Kidney (tissue), 14 donors: Measurements from ENCODE around the gene DSCAM. TPM values are rescaled to one million over a fixed set of nuclear protein-coding genes. Genes with fewer than 3 reads are reported as not detected.

Source experiments
- DNase-seq, 5 donors: peaks; one replicate each; pipeline ENCODE4 v3.0.0-alpha.2; 2013 to 2020
- FAIRE-seq: peaks from 2 replicates; lab custom pipeline; 2012; peaks lifted over from hg19 to GRCh38; lab: Jason Lieb, UNC
- H3K27ac ChIP-seq, 2 donors: one replicate each; pipeline ENCODE4 v1.7.0; 2013; ENCODE audit warnings: low read depth in 2 of 2, low read length in 2 of 2, inconsistent platforms in 1 of 2
- H3K27me3 ChIP-seq: one replicate; pipeline ENCODE4 v1.7.1; 2013; ENCODE audit warnings: low read length, inconsistent platforms; ENCODE audit not compliant: control insufficient read depth, insufficient read depth
- H3K36me3 ChIP-seq, 3 donors: one replicate each; pipeline versions ENCODE4 v1.7.0 to v1.7.1; 2013; ENCODE audit warnings: low read length in 3 of 3, control low read depth in 1 of 3, inconsistent platforms in 1 of 3; ENCODE audit not compliant: insufficient read depth in 3 of 3, control insufficient read depth in 2 of 3
- H3K4me1 ChIP-seq, 3 donors: one replicate each; pipeline versions ENCODE4 v1.7.0 to v1.7.1; 2013; ENCODE audit warnings: low read length in 3 of 3, inconsistent platforms in 1 of 3, low read depth in 1 of 3; ENCODE audit not compliant: control insufficient read depth in 2 of 3, insufficient read depth in 2 of 3
- H3K4me3 ChIP-seq, 3 donors: one replicate each; pipeline versions ENCODE4 v1.7.0 to v1.8.1; 2013; ENCODE audit warnings: low read length in 3 of 3, control low read depth in 1 of 3, inconsistent platforms in 1 of 3
- H3K9ac ChIP-seq, 3 donors: one replicate each; pipeline versions ENCODE4 v1.7.0 to v1.7.1; 2013; ENCODE audit warnings: low read length in 3 of 3, control low read depth in 1 of 3, inconsistent platforms in 1 of 3
- H3K9me3 ChIP-seq, 3 donors: one replicate each; pipeline versions ENCODE4 v1.7.0 to v1.7.1; 2013; ENCODE audit warnings: low read length in 3 of 3, control low read depth in 1 of 3, inconsistent platforms in 1 of 3; ENCODE audit not compliant: control insufficient read depth in 2 of 3, insufficient read depth in 1 of 3
- intact Hi-C: fragments of 100-400 bp; cut with DNase I; formaldehyde crosslinking; loops from one replicate; pipeline ENCODE4 v1.11.1; 2022
- polyA plus RNA-seq: library from polyadenylated mRNA; stranded (reverse); fragments of 350-450 nt; fragmentation: Illumina TruSeq; extraction: RNeasy Lipid Tissue Mini Kit (QIAGEN cat#74804); gene quantifications from one replicate; pipeline ENCODE4 v1.2.3, GENCODE V29; 2014; ENCODE audit warnings: low read depth, low replicate concordance; ENCODE audit not compliant: insufficient read depth
- total RNA-seq: library from RNA; stranded (reverse); fragmentation: NEBNext Ultra II Directional; extraction: Animal tissue kit (Norgen Biotek cat#: 25700); gene quantifications from one replicate; pipeline ENCODE4 v1.2.1, GENCODE V29; 2021
- TF ChIP-seq, protein P1 (sequence below): IDR thresholded peaks from 3 replicates; pipeline ENCODE4 v1.5.1; 2012; ENCODE audit warnings: mild to moderate bottlenecking, moderate library complexity, borderline replicate concordance; ENCODE audit not compliant: insufficient read depth; ENCODE audit errors: extremely low read depth
- donor health status: control.
- donor health status: control.
- donor health status: control.
- donor health status: control.
- donor health status: control.
- donor health status: DM: yes; HTN: yes; CAD: no.
- donor health status: Normal renal cell carcinoma (clear cell type).

Gene DSCAM
- total and polyA plus RNA-seq, 2 donors from 2014 or later, result not detected

DNA sequence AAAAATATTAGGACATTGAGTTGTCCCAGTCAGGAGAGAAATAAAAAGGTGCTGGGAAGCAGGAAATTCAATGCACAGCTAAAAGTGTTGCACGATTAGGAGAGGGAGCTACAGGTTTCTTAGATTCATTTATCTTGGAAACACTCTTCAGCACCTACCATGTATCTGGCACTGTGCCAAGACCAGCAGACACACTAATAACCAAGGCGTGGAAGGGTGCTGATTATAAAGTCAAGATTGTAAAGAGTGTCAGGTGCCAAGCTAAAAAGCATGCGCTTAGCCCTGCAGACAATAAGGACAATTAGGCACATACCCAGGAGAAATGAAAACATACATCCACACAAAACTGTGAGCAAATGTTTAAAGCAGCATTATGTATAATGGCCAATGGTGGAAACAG, 129.9 kb downstream of the DSCAM start:
- Histone ChIP-seq H3K4me1 (no peaks in the 10 kb centered on the region), H3K27me3 (no peaks in the 10 kb centered on the region), H3K36me3 (no peaks in the 10 kb centered on the region), H3K9me3 (no peaks in the 10 kb centered on the region), H3K27ac (no peak overlapping the region), H3K4me3 (no peak overlapping the region), H3K9ac (no peak overlapping the region)
- DNase-seq (no peak), FAIRE-seq (no peak)
- intact Hi-C loops, result no loop called here
- TF ChIP-seq, protein P1, sequence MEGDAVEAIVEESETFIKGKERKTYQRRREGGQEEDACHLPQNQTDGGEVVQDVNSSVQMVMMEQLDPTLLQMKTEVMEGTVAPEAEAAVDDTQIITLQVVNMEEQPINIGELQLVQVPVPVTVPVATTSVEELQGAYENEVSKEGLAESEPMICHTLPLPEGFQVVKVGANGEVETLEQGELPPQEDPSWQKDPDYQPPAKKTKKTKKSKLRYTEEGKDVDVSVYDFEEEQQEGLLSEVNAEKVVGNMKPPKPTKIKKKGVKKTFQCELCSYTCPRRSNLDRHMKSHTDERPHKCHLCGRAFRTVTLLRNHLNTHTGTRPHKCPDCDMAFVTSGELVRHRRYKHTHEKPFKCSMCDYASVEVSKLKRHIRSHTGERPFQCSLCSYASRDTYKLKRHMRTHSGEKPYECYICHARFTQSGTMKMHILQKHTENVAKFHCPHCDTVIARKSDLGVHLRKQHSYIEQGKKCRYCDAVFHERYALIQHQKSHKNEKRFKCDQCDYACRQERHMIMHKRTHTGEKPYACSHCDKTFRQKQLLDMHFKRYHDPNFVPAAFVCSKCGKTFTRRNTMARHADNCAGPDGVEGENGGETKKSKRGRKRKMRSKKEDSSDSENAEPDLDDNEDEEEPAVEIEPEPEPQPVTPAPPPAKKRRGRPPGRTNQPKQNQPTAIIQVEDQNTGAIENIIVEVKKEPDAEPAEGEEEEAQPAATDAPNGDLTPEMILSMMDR, result no peak

DNA sequence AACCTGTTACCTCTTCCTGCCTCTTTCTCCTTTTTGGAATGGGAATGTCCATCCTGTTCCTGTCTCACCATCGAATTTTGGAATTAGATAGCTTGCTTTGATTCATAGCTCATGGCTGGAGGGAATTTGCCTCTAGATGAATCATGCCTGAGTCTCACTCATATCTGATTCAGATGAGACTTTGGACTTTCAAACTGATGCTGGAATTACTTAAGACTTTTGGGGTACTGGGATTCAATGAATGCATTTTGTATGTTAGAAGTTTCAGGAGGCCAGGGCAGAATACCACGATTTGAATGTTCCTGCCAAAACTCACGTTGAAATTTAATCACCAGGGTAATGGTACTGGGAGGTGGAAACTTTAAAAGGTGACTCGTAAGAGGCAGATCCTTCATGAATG, 132.4 kb downstream of the DSCAM start:
- H3K36me3 ChIP-seq, result no peaks in the 10 kb centered on the region
- no peaks in the 10 kb centered on the region for H3K4me1 ChIP-seq
- no peak for FAIRE-seq
- no peaks in the 10 kb centered on the region for H3K27me3 ChIP-seq
- H3K9ac ChIP-seq, result no peak overlapping the region
- TF ChIP-seq, protein P1, result no peak
- H3K27ac ChIP-seq, result no peak overlapping the region
- no peak for DNase-seq
- H3K9me3 ChIP-seq, result no peaks in the 10 kb centered on the region
- H3K4me3 ChIP-seq, result no peak overlapping the region
- intact Hi-C loops, result no loop called here

DNA sequence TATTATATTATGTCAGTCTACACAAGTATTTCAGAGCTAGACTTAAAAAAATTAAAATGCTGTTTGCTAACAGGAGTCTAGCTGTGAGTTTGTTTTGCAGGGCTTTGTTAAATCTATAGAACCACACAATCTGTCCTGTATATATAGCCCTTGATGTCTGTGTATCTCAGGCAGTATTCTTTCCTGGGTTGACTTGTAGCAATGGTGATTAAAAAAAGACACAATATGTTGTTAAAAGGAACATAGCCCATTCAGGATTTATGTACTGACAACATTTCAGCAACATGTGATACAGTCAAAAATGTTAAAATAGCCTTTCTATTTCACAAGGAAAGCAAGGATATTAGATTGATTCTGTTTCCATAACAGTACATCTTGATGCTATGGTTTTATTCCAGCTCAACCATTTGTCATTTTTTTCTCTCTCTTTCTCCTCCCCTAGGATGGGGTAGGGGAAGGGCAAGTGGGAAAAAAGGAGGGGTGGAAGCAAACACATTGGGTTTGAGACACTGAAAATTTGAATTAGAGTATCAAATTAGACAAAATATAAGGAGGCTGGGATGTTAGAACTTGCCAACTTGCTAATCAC, 139.2 kb downstream of the DSCAM start:
- no peak for FAIRE-seq
- intact Hi-C loops, result no loop called here
- TF ChIP-seq, protein P1, result no peak

More for the DNA sequence above, 139.2 kb downstream of the DSCAM start:
- Histone ChIP-seq H3K4me1 (no peaks in the 10 kb centered on the region), H3K9ac (no peak overlapping the region), H3K36me3 (no peaks in the 10 kb centered on the region), H3K27ac (no peak overlapping the region), H3K4me3 (no peak overlapping the region), H3K9me3 (no peaks in the 10 kb centered on the region), H3K27me3 (no peaks in the 10 kb centered on the region)
- no peak for DNase-seq
